PC-9 (cell line): Measurements from ENCODE around the gene KRTAP6-2. TPM values are rescaled to one million over a fixed set of nuclear protein-coding genes. Genes with fewer than 3 reads are reported as not detected.

ENCODE experiments used
- BruUV-seq: library from RNA; stranded (reverse); fragments of 400-500 nt; replicated peaks from 2 replicates; lab custom pipeline; 2021; lab: Mats Ljungman, UMichigan
- CTCF ChIA-PET: fragments of 300-600 bp; sonication (Branson Sonifier 250); formaldehyde crosslinking; loops from one replicate; lab custom pipeline; 2022; ENCODE audit warnings: antibody characterized with exemption; lab: Charles Lee
- POLR2A ChIA-PET: fragments of 300-600 bp; sonication (Branson Sonifier 250); formaldehyde crosslinking; loops from one replicate; lab custom pipeline; 2022; ENCODE audit warnings: antibody characterized with exemption; ENCODE audit not compliant: unreplicated experiment; lab: Charles Lee
- DNase-seq, 2 experiments: peaks; one replicate each; pipeline versions ENCODE4 v3.0.0 to v3.0.0-alpha.2; 2015 to 2022; ENCODE audit warnings: mixed read lengths in 1 of 2
- H2AFZ ChIP-seq: fragments of 200-600 bp; sonication (generic); 2 replicates; pipeline ENCODE4 v1.8.1; 2017; ENCODE audit warnings: antibody characterized with exemption
- H3F3A ChIP-seq: fragments of 200-600 bp; sonication (generic); 2 replicates; pipeline ENCODE4 v1.8.1; 2017; ENCODE audit warnings: antibody characterized with exemption, mild to moderate bottlenecking, low read depth; ENCODE audit not compliant: insufficient read depth
- H3K27ac ChIP-seq: fragments of 200-600 bp; sonication (generic); 2 replicates; pipeline ENCODE4 v1.6.1; 2016; ENCODE audit warnings: mixed run types
- H3K27me3 ChIP-seq: fragments of 200-600 bp; sonication (generic); 2 replicates; pipeline ENCODE4 v1.6.1; 2016; ENCODE audit warnings: low read depth, mixed run types; ENCODE audit not compliant: insufficient read depth
- H3K36me3 ChIP-seq: fragments of 200-600 bp; sonication (generic); 2 replicates; pipeline ENCODE4 v1.6.1; 2016; ENCODE audit warnings: low read depth, mixed run types
- H3K4me1 ChIP-seq: fragments of 200-600 bp; sonication (generic); replicated peaks from 2 replicates; pipeline ENCODE4 v1.6.1; 2016; ENCODE audit warnings: mixed run types; ENCODE audit not compliant: insufficient read depth
- H3K4me2 ChIP-seq: fragments of 200-600 bp; sonication (generic); 2 replicates; pipeline ENCODE4 v1.6.1; 2017; ENCODE audit warnings: mixed run types
- H3K4me3 ChIP-seq: fragments of 200-600 bp; sonication (generic); 2 replicates; pipeline ENCODE4 v1.6.1; 2016; ENCODE audit warnings: mixed run types
- H3K79me2 ChIP-seq: fragments of 200-600 bp; sonication (generic); 2 replicates; pipeline ENCODE4 v1.6.1; 2017; ENCODE audit warnings: low read depth, mixed run types
- H3K9me2 ChIP-seq: fragments of 200-600 bp; sonication (generic); 2 replicates; pipeline ENCODE4 v1.8.1; 2017; ENCODE audit warnings: mild to moderate bottlenecking; ENCODE audit not compliant: insufficient read depth
- H3K9me3 ChIP-seq: fragments of 200-600 bp; sonication (generic); 2 replicates; pipeline ENCODE4 v1.8.1; 2016; ENCODE audit warnings: low read depth; ENCODE audit not compliant: insufficient read depth
- H4K20me1 ChIP-seq: fragments of 200-600 bp; sonication (generic); 2 replicates; pipeline ENCODE4 v1.8.1; 2017; ENCODE audit not compliant: insufficient read depth
- EZH2 ChIP-seq: fragments of 200-600 bp; sonication (generic); IDR thresholded peaks from 2 replicates; pipeline ENCODE4 v1.8.0; 2017; ENCODE audit warnings: antibody characterized with exemption, low read depth
- intact Hi-C: fragments of 100-400 bp; cut with micrococcal nuclease; formaldehyde crosslinking; loops from one replicate; pipeline ENCODE4 v1.10.0; 2022; ENCODE audit not compliant: unreplicated experiment
- total RNA-seq: library from RNA; stranded (reverse); gene quantifications from 2 replicates; pipeline ENCODE4 v1.2.3, GENCODE V29; 2021
- TF ChIP-seq, protein P1 (sequence below): fragments of 200-600 bp; sonication (generic); conservative IDR thresholded peaks from 2 replicates; pipeline ENCODE4 v1.6.1; 2017; ENCODE audit warnings: mixed run types, antibody characterized with exemption, mild to moderate bottlenecking, moderate library complexity

The KRTAP6-2 gene
- total RNA-seq, 1 experiment from 2014 or later: not detected

DNA sequence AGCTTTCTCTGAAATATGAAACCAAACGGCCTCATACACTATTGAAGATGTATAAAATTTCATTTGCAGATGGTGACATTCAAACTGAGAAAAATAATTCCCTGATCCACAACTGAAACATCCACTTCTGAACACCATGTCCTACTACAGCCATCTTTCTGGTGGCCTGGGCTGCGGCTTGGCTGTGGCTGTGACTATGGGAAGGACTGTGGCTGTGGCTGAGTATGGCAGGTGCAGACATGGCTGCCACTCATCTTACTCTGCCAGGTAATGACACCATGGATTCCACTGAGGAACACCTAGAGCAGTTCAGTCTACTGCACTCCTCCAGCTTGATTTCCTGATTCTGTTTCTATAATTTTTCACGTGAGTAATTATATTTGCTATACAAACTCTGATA is 21.8 kb upstream of the KRTAP6-2 start, which contains the start of gene KRTAP20-4:
KRTAP20-4 (plus strand) TSS at position 106 of the 400 bp plus-strand sequence.
- H3K27me3 ChIP-seq: no peaks in the 10 kb centered on the region
- BruUV-seq: no TSS peak
- no peaks in the 10 kb centered on the region for H3K9me3 ChIP-seq
- CTCF ChIA-PET: no interaction called here
- no peak for DNase-seq
- POLR2A ChIA-PET: no interaction called here
- H4K20me1 ChIP-seq: no peaks in the 10 kb centered on the region
- intact Hi-C loops: no loop called here
- no peak within 1 kb of the TSS for H3K27ac ChIP-seq
- TF ChIP-seq EZH2: no peak
- H3K4me2 ChIP-seq: no peak within 1 kb of the TSS
- no peaks in the 10 kb centered on the region for H3K9me2 ChIP-seq
- 0 out of 2 replicates have a peak within 1 kb of the TSS, but pooled peaks have one; percentile 52 for H2AFZ ChIP-seq
- no peak within 1 kb of the TSS for H3K4me3 ChIP-seq
- H3K79me2 ChIP-seq: no peaks in the 10 kb centered on the region
- H3F3A ChIP-seq: no peaks in the 10 kb centered on the region
- H3K4me1 ChIP-seq: no peaks in the 10 kb centered on the region
- no peaks in the 10 kb centered on the region for H3K36me3 ChIP-seq

DNA sequence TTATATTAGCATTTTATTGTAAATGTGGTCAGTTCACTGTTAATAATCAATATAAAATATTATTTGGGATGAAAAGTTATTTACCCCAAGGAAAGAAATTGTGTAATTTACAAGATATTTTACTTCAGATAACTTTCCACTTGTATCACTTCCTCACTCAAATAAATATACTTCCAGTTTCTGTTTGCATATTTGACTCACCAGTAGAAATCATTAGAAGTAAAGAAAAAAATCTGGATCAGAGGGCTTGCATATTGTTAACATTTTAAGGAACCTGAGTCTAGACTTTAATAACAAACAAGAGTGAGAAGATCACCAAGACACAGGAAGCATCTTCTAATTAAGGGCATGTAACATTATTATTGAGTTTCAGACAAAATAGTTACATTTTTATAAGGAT is 21.4 kb upstream of the KRTAP6-2 start:
- ChIA-PET POLR2A (no interaction called here), CTCF (no interaction called here)

DNA sequence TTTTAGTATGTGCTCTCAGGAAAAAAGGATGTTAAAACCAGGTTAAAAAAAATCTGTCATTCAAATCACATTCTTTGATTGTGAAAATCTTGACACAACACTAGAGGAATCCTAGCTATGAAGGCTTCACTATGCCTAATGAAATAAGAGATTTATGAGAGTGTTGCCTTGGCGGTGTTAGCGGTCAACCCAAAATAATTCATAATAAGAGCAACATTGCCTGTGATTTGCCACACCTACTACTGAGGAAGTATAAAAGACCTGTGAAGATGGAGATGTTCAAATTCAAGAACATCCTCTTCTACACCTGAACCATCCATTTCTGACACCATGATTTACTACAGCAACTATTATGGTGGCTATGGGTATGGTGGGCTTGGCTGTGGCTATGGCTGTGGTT is 17.4 kb upstream of the KRTAP6-2 start, which contains the start of gene KRTAP20-1:
KRTAP20-1 (plus strand) TSS at position 301 of the 400 bp plus-strand sequence; CDS start at position 331, 30 bp downstream.
- Histone ChIP-seq H3K9me3 (no peaks in the 10 kb centered on the region), H3K27me3 (no peaks in the 10 kb centered on the region), H3K4me3 (no peak within 1 kb of the TSS), H2AFZ (no peak within 1 kb of the TSS), H3K27ac (no peak within 1 kb of the TSS), H3K9me2 (no peaks in the 10 kb centered on the region), H3K36me3 (no peaks in the 10 kb centered on the region), H3F3A (no peaks in the 10 kb centered on the region), H3K4me1 (no peaks in the 10 kb centered on the region), H3K4me2 (no peak within 1 kb of the TSS), H3K79me2 (no peaks in the 10 kb centered on the region), H4K20me1 (no peaks in the 10 kb centered on the region)
- TF ChIP-seq, protein P1, sequence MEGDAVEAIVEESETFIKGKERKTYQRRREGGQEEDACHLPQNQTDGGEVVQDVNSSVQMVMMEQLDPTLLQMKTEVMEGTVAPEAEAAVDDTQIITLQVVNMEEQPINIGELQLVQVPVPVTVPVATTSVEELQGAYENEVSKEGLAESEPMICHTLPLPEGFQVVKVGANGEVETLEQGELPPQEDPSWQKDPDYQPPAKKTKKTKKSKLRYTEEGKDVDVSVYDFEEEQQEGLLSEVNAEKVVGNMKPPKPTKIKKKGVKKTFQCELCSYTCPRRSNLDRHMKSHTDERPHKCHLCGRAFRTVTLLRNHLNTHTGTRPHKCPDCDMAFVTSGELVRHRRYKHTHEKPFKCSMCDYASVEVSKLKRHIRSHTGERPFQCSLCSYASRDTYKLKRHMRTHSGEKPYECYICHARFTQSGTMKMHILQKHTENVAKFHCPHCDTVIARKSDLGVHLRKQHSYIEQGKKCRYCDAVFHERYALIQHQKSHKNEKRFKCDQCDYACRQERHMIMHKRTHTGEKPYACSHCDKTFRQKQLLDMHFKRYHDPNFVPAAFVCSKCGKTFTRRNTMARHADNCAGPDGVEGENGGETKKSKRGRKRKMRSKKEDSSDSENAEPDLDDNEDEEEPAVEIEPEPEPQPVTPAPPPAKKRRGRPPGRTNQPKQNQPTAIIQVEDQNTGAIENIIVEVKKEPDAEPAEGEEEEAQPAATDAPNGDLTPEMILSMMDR: no peak
- no peak for TF ChIP-seq EZH2
- ChIA-PET CTCF (no interaction called here), POLR2A (no interaction called here)
- no peak for DNase-seq
- no TSS peak for BruUV-seq
- intact Hi-C loops: no loop called here

More for the DNA sequence above, 21.4 kb upstream of the KRTAP6-2 start:
- no peaks in the 10 kb centered on the region for H3K4me1 ChIP-seq
- intact Hi-C loops: no loop called here
- no peaks in the 10 kb centered on the region for H4K20me1 ChIP-seq
- H3K4me2 ChIP-seq: no peak overlapping the region
- no peaks in the 10 kb centered on the region for H3K9me2 ChIP-seq
- TF ChIP-seq EZH2: no peak
- TF ChIP-seq, protein P1: no peak
- H3K27me3 ChIP-seq: no peaks in the 10 kb centered on the region
- DNase-seq: no peak
- no TSS peak for BruUV-seq
- H3K36me3 ChIP-seq: no peaks in the 10 kb centered on the region
- H3K27ac ChIP-seq: no peak overlapping the region
- no peaks in the 10 kb centered on the region for H3K9me3 ChIP-seq
- no peaks in the 10 kb centered on the region for H3F3A ChIP-seq
- H3K4me3 ChIP-seq: no peak overlapping the region
- no peaks in the 10 kb centered on the region for H3K79me2 ChIP-seq
- 0 out of 2 replicates have a peak overlapping the region, but pooled peaks have one; percentile 52 for H2AFZ ChIP-seq

DNA sequence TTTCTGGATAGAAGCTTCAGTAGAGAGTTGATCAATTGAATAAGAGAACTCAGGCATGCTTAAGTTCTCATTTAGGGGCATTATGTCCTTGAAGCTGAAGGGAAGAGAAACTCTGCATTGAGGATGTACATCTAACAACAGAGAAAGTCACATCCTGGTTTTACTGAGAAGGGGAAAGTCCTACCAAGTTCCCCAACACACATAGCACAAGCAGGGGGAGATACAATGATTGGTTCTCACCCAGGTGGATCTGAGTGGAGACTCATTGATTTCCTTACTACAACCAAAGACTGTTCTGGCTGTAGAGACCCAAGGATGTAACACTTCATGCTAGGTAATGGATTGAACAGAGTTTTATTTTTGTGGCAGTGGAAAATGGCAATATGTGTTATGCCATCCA is 16.5 kb upstream of the KRTAP6-2 start:
- Histone ChIP-seq H3K4me2 (no peak overlapping the region), H3K79me2 (no peaks in the 10 kb centered on the region), H3K36me3 (no peaks in the 10 kb centered on the region), H3K27me3 (no peaks in the 10 kb centered on the region), H3K27ac (no peak overlapping the region), H3K4me1 (no peaks in the 10 kb centered on the region), H2AFZ (no peak overlapping the region), H3F3A (no peaks in the 10 kb centered on the region), H3K9me3 (no peaks in the 10 kb centered on the region), H4K20me1 (no peaks in the 10 kb centered on the region), H3K9me2 (no peaks in the 10 kb centered on the region), H3K4me3 (no peak overlapping the region)
- ChIA-PET POLR2A (no interaction called here), CTCF (no interaction called here)
- BruUV-seq: no TSS peak
- DNase-seq: no peak
- intact Hi-C loops: no loop called here
- TF ChIP-seq EZH2: no peak
- TF ChIP-seq, protein P1: no peak
